Fibroblast of skin of scalp (primary cell): ENCODE results near the gene ZNF79. TPM values are rescaled to one million over a fixed set of nuclear protein-coding genes. Genes with fewer than 3 reads are reported as not detected.

Experiments used
- DNase-seq: peaks from one replicate; pipeline ENCODE4 v3.0.0-alpha.2; 2013
- polyA plus RNA-seq, 2 experiments: library from polyadenylated mRNA; unstranded; fragments of 120-200 nt; gene quantifications; one replicate each; pipeline ENCODE4 v1.2.1, GENCODE V29; 2013; ENCODE audit not compliant: insufficient read length in 2 of 2

The ZNF79 gene
- 4.4 TPM for polyA plus RNA-seq (2013, experiment 1 of 2; ENCODE audit: insufficient read length)
- polyA plus RNA-seq (2013, experiment 2 of 2; ENCODE audit: insufficient read length) = 4.3 TPM

- peak; percentile 89 for DNase-seq
Observed at GRCh38 chr9:127423934-127424675, at the start of gene ZNF79. Gene ZNF79, plus strand, starts transcription at chr9:127424382. Its CDS starts 406 bp downstream, at chr9:127424788.

GRCh38 chr9:127380479-127380878 lies 43.7 kb upstream of the ZNF79 start:
- peak; percentile 40 for DNase-seq

- no peak for DNase-seq
Observed at GRCh38 chr9:127382541-127382940, 41.6 kb upstream of the ZNF79 start.

GRCh38 chr9:127384016-127384730 lies 40.0 kb upstream of the ZNF79 start:
- DNase-seq = no peak

- no peak for DNase-seq
Observed at GRCh38 chr9:127384901-127385300, 39.3 kb upstream of the ZNF79 start.

- DNase-seq = no peak
Observed at GRCh38 chr9:127386249-127386648, 37.9 kb upstream of the ZNF79 start.

GRCh38 chr9:127386981-127387380 lies 37.2 kb upstream of the ZNF79 start:
- no peak for DNase-seq

- DNase-seq = peak; percentile 97
Observed at GRCh38 chr9:127388037-127388855, 35.9 kb upstream of the ZNF79 start.

GRCh38 chr9:127388856-127389238 lies 35.3 kb upstream of the ZNF79 start:
- DNase-seq = no peak

GRCh38 chr9:127389381-127390247 lies 34.6 kb upstream of the ZNF79 start:
- DNase-seq = no peak

- DNase-seq = no peak
Observed at GRCh38 chr9:127390248-127390545, 34.0 kb upstream of the ZNF79 start.

- no peak for DNase-seq
Observed at GRCh38 chr9:127390563-127390962, 33.6 kb upstream of the ZNF79 start.

GRCh38 chr9:127392166-127392565 lies 32.0 kb upstream of the ZNF79 start:
- DNase-seq = no peak

GRCh38 chr9:127392976-127393375 lies 31.2 kb upstream of the ZNF79 start:
- no peak for DNase-seq

GRCh38 chr9:127393645-127394044 lies 30.5 kb upstream of the ZNF79 start:
- DNase-seq = peak; percentile 19

- no peak for DNase-seq
Observed at GRCh38 chr9:127395497-127396252, 28.5 kb upstream of the ZNF79 start.

- no peak for DNase-seq
Observed at GRCh38 chr9:127396253-127396807, 27.9 kb upstream of the ZNF79 start.

- DNase-seq = peak; percentile 96
Observed at GRCh38 chr9:127396808-127397645, 27.2 kb upstream of the ZNF79 start, which contains the start of gene SLC2A8. Gene SLC2A8, plus strand, starts transcription at chr9:127397169. Its CDS starts 62 bp downstream, at chr9:127397231.

GRCh38 chr9:127397646-127398274 lies 26.4 kb upstream of the ZNF79 start:
- DNase-seq = peak; percentile 25

- no peak for DNase-seq
Observed at GRCh38 chr9:127398275-127398647, 25.9 kb upstream of the ZNF79 start.
